H1 (cell line): ENCODE measurements around the gene CADPS. TPM values are rescaled to one million over a fixed set of nuclear protein-coding genes. Genes with fewer than 3 reads are reported as not detected.

Source experiments
- CTCF ChIA-PET: fragments of 300-600 bp; sonication (Branson Sonifier 250); formaldehyde crosslinking; loops from one replicate; lab custom pipeline; 2021; ENCODE audit not compliant: partially characterized antibody; lab: Charles Lee
- POLR2A ChIA-PET: fragments of 300-600 bp; sonication (Branson Sonifier 250); formaldehyde crosslinking; loops from one replicate; lab custom pipeline; 2021; ENCODE audit warnings: inconsistent platforms; ENCODE audit not compliant: partially characterized antibody; lab: Charles Lee
- DNase-seq, 2 experiments: peaks; one replicate each; pipeline versions ENCODE4 v3.0.0 to v3.0.0-alpha.2; 2010 to 2022; ENCODE audit warnings: low spot score in 2 of 2, low read depth in 1 of 2, mixed read lengths in 1 of 2
- FAIRE-seq: peaks from 2 replicates; lab custom pipeline; 2011; peaks lifted over from hg19 to GRCh38; lab: Jason Lieb, UNC
- H2AFZ ChIP-seq: 2 replicates; pipeline ENCODE4 v1.8.1; 2012; ENCODE audit warnings: low read length, inconsistent platforms
- H2AK5ac ChIP-seq: 2 replicates; pipeline ENCODE4 v1.6.1; 2013; ENCODE audit warnings: low read depth, low read length
- H2BK120ac ChIP-seq: replicated peaks from 2 replicates; pipeline ENCODE3; 2013; ENCODE audit warnings: low read depth, low read length, inconsistent platforms
- H2BK12ac ChIP-seq: 2 replicates; pipeline ENCODE4 v1.6.1; 2013; ENCODE audit warnings: low read depth, low read length
- H2BK15ac ChIP-seq: 2 replicates; pipeline ENCODE4 v1.6.1; 2013; ENCODE audit warnings: low read length
- H2BK20ac ChIP-seq: 2 replicates; pipeline ENCODE4 v1.6.1; 2013; ENCODE audit warnings: low read length
- H2BK5ac ChIP-seq: 2 replicates; pipeline ENCODE4 v1.6.1; 2013; ENCODE audit warnings: low read depth, low read length
- H3K14ac ChIP-seq: 2 replicates; pipeline ENCODE4 v1.6.1; 2013; ENCODE audit warnings: inconsistent platforms; ENCODE audit not compliant: insufficient read length
- H3K18ac ChIP-seq: 2 replicates; pipeline ENCODE4 v1.6.1; 2013; ENCODE audit warnings: low read length; ENCODE audit errors: extremely low read depth
- H3K23ac ChIP-seq: 2 replicates; pipeline ENCODE4 v1.6.1; 2013; ENCODE audit warnings: inconsistent platforms; ENCODE audit not compliant: insufficient read length
- H3K23me2 ChIP-seq: 2 replicates; pipeline ENCODE4 v1.6.1; 2013; ENCODE audit warnings: low read depth, low read length
- H3K27ac ChIP-seq: 2 replicates; pipeline ENCODE4 v1.6.1; 2011; ENCODE audit warnings: low read depth, low read length, inconsistent platforms
- H3K27me3 ChIP-seq, 4 experiments: replicated peaks in 1 of 4; 1 replicate in 1 of 4; 2 replicates in 3 of 4; pipeline versions ENCODE4 v1.6.1 to v1.8.1; 2011 to 2013; ENCODE audit warnings: low read length in 3 of 4, mild to moderate bottlenecking in 3 of 4, inconsistent platforms in 2 of 4, mixed read lengths in 2 of 4, moderate library complexity in 1 of 4; ENCODE audit not compliant: control insufficient read depth in 3 of 4, insufficient read depth in 3 of 4; ENCODE audit errors: extremely low read depth in 1 of 4
- H3K36me3 ChIP-seq, 4 experiments: 2 replicates each; pipeline versions ENCODE4 v1.6.1 to v1.8.1; 2011 to 2013; ENCODE audit warnings: mild to moderate bottlenecking in 4 of 4, low read length in 3 of 4, moderate library complexity in 2 of 4, control low read depth in 1 of 4, inconsistent platforms in 1 of 4; ENCODE audit not compliant: insufficient read depth in 4 of 4, control insufficient read depth in 2 of 4
- H3K4ac ChIP-seq: replicated peaks from 2 replicates; pipeline ENCODE3; 2013; ENCODE audit warnings: low read length, low read depth, mixed read lengths, inconsistent platforms; ENCODE audit not compliant: insufficient read length
- H3K4me1 ChIP-seq, 4 experiments: replicated peaks in 1 of 4; 1 replicate in 1 of 4; 2 replicates in 3 of 4; pipeline versions ENCODE4 v1.6.1 to v1.8.1; 2011 to 2013; ENCODE audit warnings: low read length in 3 of 4, inconsistent platforms in 2 of 4, mixed read lengths in 1 of 4; ENCODE audit not compliant: insufficient read depth in 4 of 4, control insufficient read depth in 3 of 4
- H3K4me2 ChIP-seq, 2 experiments: 2 replicates each; pipeline versions ENCODE4 v1.6.1 to v1.8.1; 2011 to 2013; ENCODE audit warnings: low read depth in 2 of 2, low read length in 2 of 2, control low read depth in 1 of 2, inconsistent platforms in 1 of 2, mild to moderate bottlenecking in 1 of 2; ENCODE audit not compliant: insufficient read depth in 1 of 2
- H3K4me3 ChIP-seq, 4 experiments: fragments of 200-600, 300-600 bp in 1 of 4; sonication (generic), shearing (Covaris generic), sonication (Bioruptor Twin) in 1 of 4; 2 replicates each; pipeline versions ENCODE4 v1.5.1 to v1.8.1; 2011 to 2016; ENCODE audit warnings: low read length in 4 of 4, low read depth in 3 of 4, control low read depth in 2 of 4, inconsistent platforms in 2 of 4, mild to moderate bottlenecking in 2 of 4, mixed read lengths in 1 of 4, moderate library complexity in 1 of 4; ENCODE audit not compliant: insufficient read depth in 2 of 4; ENCODE audit errors: extremely low read depth in 1 of 4
- H3K56ac ChIP-seq: replicated peaks from 2 replicates; pipeline ENCODE3; 2013; ENCODE audit warnings: low read depth, mild to moderate bottlenecking, mixed read lengths, low read length, inconsistent platforms; ENCODE audit not compliant: insufficient read length
- H3K79me1 ChIP-seq: 2 replicates; pipeline ENCODE4 v1.6.1; 2013; ENCODE audit warnings: low read depth, low read length, control low read depth
- H3K79me2 ChIP-seq, 2 experiments: 2 replicates each; pipeline versions ENCODE4 v1.6.1 to v1.8.1; 2012 to 2013; ENCODE audit warnings: low read length in 2 of 2, mild to moderate bottlenecking in 2 of 2, inconsistent platforms in 1 of 2; ENCODE audit not compliant: insufficient read depth in 2 of 2, control insufficient read depth in 1 of 2
- H3K9ac ChIP-seq, 4 experiments: replicated peaks in 1 of 4; 1 replicate in 1 of 4; 2 replicates in 3 of 4; pipeline versions ENCODE4 v1.6.1 to v1.8.1; 2011 to 2013; ENCODE audit warnings: low read depth in 3 of 4, low read length in 3 of 4, control low read depth in 2 of 4, mild to moderate bottlenecking in 2 of 4, moderate library complexity in 2 of 4, inconsistent platforms in 1 of 4; ENCODE audit errors: extremely low read depth in 1 of 4
- H3K9me3 ChIP-seq, 2 experiments: 2 replicates each; pipeline versions ENCODE4 v1.6.1 to v1.8.1; 2012 to 2013; ENCODE audit warnings: mild to moderate bottlenecking in 2 of 2, moderate library complexity in 2 of 2, control low read depth in 1 of 2, inconsistent platforms in 1 of 2, low read depth in 1 of 2, low read length in 1 of 2, mixed read lengths in 1 of 2; ENCODE audit not compliant: insufficient read depth in 2 of 2
- H4K20me1 ChIP-seq, 2 experiments: replicated peaks in 1 of 2; 2 replicates each; pipeline versions ENCODE3 to v1.8.1; 2011 to 2013; ENCODE audit warnings: inconsistent platforms in 2 of 2, low read length in 2 of 2, mild to moderate bottlenecking in 1 of 2; ENCODE audit not compliant: insufficient read depth in 2 of 2, control insufficient read depth in 1 of 2
- H4K5ac ChIP-seq: 2 replicates; pipeline ENCODE4 v1.6.1; 2013; ENCODE audit warnings: low read length, low read depth, mixed read lengths, inconsistent platforms; ENCODE audit not compliant: insufficient read length
- H4K8ac ChIP-seq: 2 replicates; pipeline ENCODE4 v1.8.0; 2013; ENCODE audit warnings: mild to moderate bottlenecking, moderate library complexity, low read length, inconsistent platforms; ENCODE audit not compliant: insufficient read depth; ENCODE audit errors: extremely low read depth
- H4K91ac ChIP-seq: replicated peaks from 2 replicates; pipeline ENCODE3; 2013; ENCODE audit warnings: low read length, mixed read lengths, inconsistent platforms; ENCODE audit not compliant: insufficient read length
- CTBP2 ChIP-seq: IDR thresholded peaks from 2 replicates; pipeline ENCODE4 v1.7.0; 2011; ENCODE audit warnings: borderline replicate concordance, mild to moderate bottlenecking, moderate library complexity, mixed read lengths, low read length; ENCODE audit not compliant: insufficient read depth, insufficient read length
- EZH2 ChIP-seq: fragments of 200-600 bp; sonication (generic); IDR thresholded peaks from 2 replicates; pipeline ENCODE4 v1.7.1; 2012; ENCODE audit warnings: low read depth, mild to moderate bottlenecking, moderate library complexity, low read length, inconsistent platforms; ENCODE audit not compliant: severe bottlenecking
- KDM4A ChIP-seq: IDR thresholded peaks from one replicate; pipeline ENCODE4 v1.7.1; 2012; ENCODE audit warnings: low read depth, mild to moderate bottlenecking, moderate library complexity, low read length, inconsistent platforms; ENCODE audit not compliant: severe bottlenecking
- RNF2 ChIP-seq: fragments of 200-900, 300-1000 bp; sonication (generic); IDR thresholded peaks from 2 replicates; pipeline ENCODE4 v1.7.1; 2016; ENCODE audit warnings: borderline replicate concordance, low read depth, mild to moderate bottlenecking, antibody characterized with exemption, low read length; ENCODE audit not compliant: poor library complexity, severe bottlenecking; ENCODE audit errors: missing control alignments
- SUZ12 ChIP-seq: fragments of 200-600 bp; sonication (generic); IDR thresholded peaks from 2 replicates; pipeline ENCODE4 v1.6.1; 2012; ENCODE audit warnings: mild to moderate bottlenecking, inconsistent platforms, low read length, moderate library complexity, mixed read lengths
- WGBS, 2 experiments: shearing (Covaris generic) in 1 of 2; methylation state at CpG; one replicate each; pipeline versions ENCODE4 v1.1.6 to v1.1.7; 2013 to 2015; ENCODE audit warnings: low lambda C conversion rate in 2 of 2, mixed read lengths in 2 of 2, inconsistent platforms in 1 of 2, low coverage in 1 of 2, missing lambda C conversion rate in 1 of 2; ENCODE audit not compliant: insufficient replicate concordance in 2 of 2, insufficient coverage in 1 of 2, insufficient read length in 1 of 2; ENCODE audit errors: extremely low coverage in 1 of 2, missing lambda C conversion rate in 1 of 2; 5-methylcytosine and 5-hydroxymethylcytosine counted together
- polyA plus RNA-seq, 7 experiments: library from polyadenylated mRNA; depleted of rRNA in 3 of 7; stranded (reverse) in 5 of 7; unstranded in 2 of 7; fragments of >200 nt in 5 of 7; fragments of 200-250 nt in 2 of 7; gene quantifications; 1 replicate in 5 of 7; 2 replicates in 1 of 7; 4 replicates in 1 of 7; pipeline versions ENCODE4 v1.2.1 to v1.2.3, GENCODE V29; 2011 to 2013; ENCODE audit warnings: missing spikeins in 2 of 7, mixed read lengths in 2 of 7
- total RNA-seq: library from RNA; stranded (reverse); fragmentation: NEBNext Ultra II Directional; extraction: Animal tissue kit (Norgen Biotek cat#: 25700); gene quantifications from 2 replicates; pipeline ENCODE4 v1.2.1, GENCODE V29; 2021

The CADPS gene
- total and polyA plus RNA-seq, 2 of the 8 experiments (the other 6 are each of a cell fraction or from before 2014, with no cell fraction given), result 7.1 to 10.2 TPM

- FAIRE-seq (peak; percentile 52), DNase-seq (no peak)
- no peak overlapping the region for H2AFZ ChIP-seq
- CTCF ChIA-PET, result interaction anchor here (0.6 to 2.1 kb wide), 10 partner anchors 9 to 248 kb away, joined by 3 to 8 read pairs (median 4); no protein-coding TSS in a partner anchor
- H2BK120ac ChIP-seq, result no peak overlapping the region
- peak overlapping the region; percentile 39 for H3K18ac ChIP-seq
- H3K79me1 ChIP-seq, result no peaks in the 10 kb centered on the region
- H2AK5ac ChIP-seq, result peak overlapping the region; percentile 65; the same call in 1 of the 2 replicates
- H2BK15ac ChIP-seq, result no peak overlapping the region
- no peaks in the 10 kb centered on the region; a peak in 1 of 4 replicates for H3K9me3 ChIP-seq
- 0 out of 8 replicates have a peak, but pooled peaks cover 0 to 4% (median 0%) of the 10 kb centered on the region in 4 experiments for H3K36me3 ChIP-seq
- no peak overlapping the region for H3K4ac ChIP-seq
- peaks cover 3% of the 10 kb centered on the region; the same call in 1 of the 2 replicates for H3K23me2 ChIP-seq
- no peaks in the 10 kb centered on the region for H3K79me2 ChIP-seq
- no peak overlapping the region for H3K56ac ChIP-seq
- no peak overlapping the region for H3K9ac ChIP-seq
- H3K27me3 ChIP-seq, result peaks cover 84 to 100% (median 99%) of the 10 kb centered on the region in 4 experiments
- TF ChIP-seq CTBP2, result peak; percentile 84
- peak; percentile 90 for TF ChIP-seq EZH2
- TF ChIP-seq SUZ12, result peak; percentile 93
- TF ChIP-seq KDM4A, result no peak
- peak; percentile 87 for TF ChIP-seq RNF2
- H4K5ac ChIP-seq, result no peak overlapping the region
- H3K27ac ChIP-seq, result no peak overlapping the region
- H3K4me1 ChIP-seq, result peaks cover 25 to 74% (median 46%) of the 10 kb centered on the region in 4 experiments
- peaks cover 0 to 25% of the 10 kb centered on the region in 2 experiments for H4K20me1 ChIP-seq
- H3K4me3 ChIP-seq, result peak overlapping the region in 3 of 4 experiments; percentile 4 to 60 (median 19); a peak in 5 of 8 replicates
- no peak overlapping the region for H3K14ac ChIP-seq
- 3% methylated on average over 30 of the region's 30 CpGs; no CpG with 5 or more reads in 1 of the 2 experiments for WGBS, 2 experiments
- H4K91ac ChIP-seq, result no peak overlapping the region
- no peak overlapping the region for H3K23ac ChIP-seq
- peak overlapping the region; percentile 69 to 90 for H3K4me2 ChIP-seq
- H2BK5ac ChIP-seq, result no peak overlapping the region; the same call in 1 of the 2 replicates
- no peak overlapping the region for H4K8ac ChIP-seq
- peak overlapping the region; percentile 69 for H2BK12ac ChIP-seq
- peak overlapping the region; percentile 57; the same call in 1 of the 2 replicates for H2BK20ac ChIP-seq
- POLR2A ChIA-PET, result interaction anchor here (0.9 to 1.2 kb wide), 2 partner anchors 41 to 165 kb away, joined by 3 to 4 read pairs; no protein-coding TSS in a partner anchor
Measured at GRCh38 chr3:62374341-62375218, 500.6 kb downstream of the CADPS start.
